ENCODE measurements around the gene ZNF143. TPM values are rescaled to one million over a fixed set of nuclear protein-coding genes. Genes with fewer than 3 reads are reported as not detected.

Gene ZNF143
- total and polyA plus RNA-seq, 2 of the 13 experiments (the other 11 are each of a cell fraction or from before 2014, with no cell fraction given), result 22.4 to 35.6 TPM

DNA sequence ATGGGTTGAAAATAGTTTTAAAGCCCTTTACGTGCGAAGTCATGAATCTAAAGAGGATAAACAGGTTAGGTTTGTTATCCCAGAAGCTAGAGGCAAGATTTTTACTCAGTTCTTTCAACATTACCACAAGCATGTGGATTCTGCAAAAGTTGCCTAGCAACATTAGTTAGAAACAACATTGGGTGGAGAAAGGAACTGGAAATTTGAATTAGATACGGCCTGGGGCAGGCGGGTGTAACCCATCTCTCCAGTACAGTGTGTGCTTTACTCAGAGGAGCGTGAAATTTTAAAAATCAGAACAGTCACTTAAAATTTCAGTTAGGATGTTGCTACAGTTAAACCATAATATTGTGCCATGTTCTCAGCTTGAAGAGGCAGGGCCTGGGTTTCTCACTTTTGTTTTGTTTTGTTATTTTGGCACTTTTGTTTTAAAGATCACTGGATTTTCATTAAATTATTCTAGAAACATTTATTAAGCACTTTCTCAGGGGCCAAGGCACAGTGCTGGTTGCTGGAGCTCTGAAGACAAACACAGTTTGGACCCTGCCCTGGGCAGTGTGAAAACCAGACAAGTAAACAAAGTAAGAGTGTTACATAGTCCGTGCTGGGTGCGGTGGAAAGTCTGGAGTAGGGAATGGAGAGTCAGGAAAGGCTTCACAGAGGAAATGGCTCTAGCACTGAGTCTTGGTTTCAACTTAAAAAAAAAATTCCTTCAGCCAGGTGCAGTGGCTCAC lies 108.2 kb downstream of the ZNF143 start (continued):
- TF ChIP-seq, protein P1, sequence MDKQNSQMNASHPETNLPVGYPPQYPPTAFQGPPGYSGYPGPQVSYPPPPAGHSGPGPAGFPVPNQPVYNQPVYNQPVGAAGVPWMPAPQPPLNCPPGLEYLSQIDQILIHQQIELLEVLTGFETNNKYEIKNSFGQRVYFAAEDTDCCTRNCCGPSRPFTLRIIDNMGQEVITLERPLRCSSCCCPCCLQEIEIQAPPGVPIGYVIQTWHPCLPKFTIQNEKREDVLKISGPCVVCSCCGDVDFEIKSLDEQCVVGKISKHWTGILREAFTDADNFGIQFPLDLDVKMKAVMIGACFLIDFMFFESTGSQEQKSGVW (CRISPR knock-in tag; IDR thresholded peaks at IDR 0.05; ENCODE audit: borderline replicate concordance), result no peak
- TF ChIP-seq BCLAF1 (IDR thresholded peaks at IDR 0.05) (no peak), NFYB (CRISPR knock-in tag; IDR thresholded peaks at IDR 0.05) (0 out of 2 replicates have a peak, but pooled peaks have one; percentile 22), PHF8 (CRISPR knock-in tag; IDR thresholded peaks at IDR 0.05) (peak; percentile 42), ZNF354B (CRISPR knock-in tag; IDR thresholded peaks at IDR 0.05) (no peak), KDM6A (CRISPR knock-in tag; IDR thresholded peaks at IDR 0.05; ENCODE audit: low read depth) (peak; percentile 97), ZNF713 (CRISPR knock-in tag; IDR thresholded peaks at IDR 0.05) (no peak), KAT8 (CRISPR knock-in tag; IDR thresholded peaks at IDR 0.05) (peak; percentile 82), ATAD3A (CRISPR knock-in tag; IDR thresholded peaks at IDR 0.05) (no peak), ZFP36L2 (CRISPR knock-in tag; IDR thresholded peaks at IDR 0.05) (no peak), MAZ (IDR thresholded peaks at IDR 0.05; ENCODE audit: borderline replicate concordance, low read depth, low read length) (peak; percentile 27; the same call in 1 of the 2 replicates), MAZ (CRISPR knock-in tag; IDR thresholded peaks at IDR 0.05; ENCODE audit: low read depth) (0 out of 2 replicates have a peak, but pooled peaks have one; percentile 36), ZNF296 (CRISPR knock-in tag; conservative IDR thresholded peaks at IDR 0.05) (no peak), KMT2B (CRISPR knock-in tag; IDR thresholded peaks at IDR 0.05) (peak; percentile 76; the same call in 1 of the 2 replicates), ZNF253 (CRISPR knock-in tag; IDR thresholded peaks at IDR 0.05; ENCODE audit: borderline replicate concordance) (no peak), GZF1 (CRISPR knock-in tag; IDR thresholded peaks at IDR 0.05) (0 out of 2 replicates have a peak, but pooled peaks have one; percentile 41), ZNF331 (CRISPR knock-in tag; IDR thresholded peaks at IDR 0.05) (peak; percentile 88), U2AF2 (IDR thresholded peaks at IDR 0.05; ENCODE audit: low read depth, low read length) (no peak), GFI1 (CRISPR knock-in tag; IDR thresholded peaks at IDR 0.05; ENCODE audit: borderline replicate concordance) (peak; percentile 67; the same call in 1 of the 2 replicates), CAMTA2 (CRISPR knock-in tag; IDR thresholded peaks at IDR 0.05; ENCODE audit: borderline replicate concordance) (no peak), ZHX1 (CRISPR knock-in tag; IDR thresholded peaks at IDR 0.05; ENCODE audit: low read depth) (no peak), RBAK (CRISPR knock-in tag; IDR thresholded peaks at IDR 0.05) (no peak)
- TF ChIP-seq, protein P2, sequence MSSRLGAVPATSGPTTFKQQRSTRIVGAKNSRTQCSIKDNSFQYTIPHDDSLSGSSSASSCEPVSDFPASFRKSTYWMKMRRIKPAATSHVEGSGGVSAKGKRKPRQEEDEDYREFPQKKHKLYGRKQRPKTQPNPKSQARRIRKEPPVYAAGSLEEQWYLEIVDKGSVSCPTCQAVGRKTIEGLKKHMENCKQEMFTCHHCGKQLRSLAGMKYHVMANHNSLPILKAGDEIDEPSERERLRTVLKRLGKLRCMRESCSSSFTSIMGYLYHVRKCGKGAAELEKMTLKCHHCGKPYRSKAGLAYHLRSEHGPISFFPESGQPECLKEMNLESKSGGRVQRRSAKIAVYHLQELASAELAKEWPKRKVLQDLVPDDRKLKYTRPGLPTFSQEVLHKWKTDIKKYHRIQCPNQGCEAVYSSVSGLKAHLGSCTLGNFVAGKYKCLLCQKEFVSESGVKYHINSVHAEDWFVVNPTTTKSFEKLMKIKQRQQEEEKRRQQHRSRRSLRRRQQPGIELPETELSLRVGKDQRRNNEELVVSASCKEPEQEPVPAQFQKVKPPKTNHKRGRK (CRISPR knock-in tag; IDR thresholded peaks at IDR 0.05), result no peak
